K562 (cell line): ENCODE data around the gene CFAP157. TPM values are rescaled to one million over a fixed set of nuclear protein-coding genes. Genes with fewer than 3 reads are reported as not detected.

Source experiments
- CSDE1 ChIP-seq, 2 experiments: fragments of 450-650 bp; IDR thresholded peaks; 2 replicates each; pipeline ENCODE4 v1.6.1; 2016; ENCODE audit warnings: mild to moderate bottlenecking in 1 of 2
- DACH1 ChIP-seq: fragments of 450-650 bp; IDR thresholded peaks from 2 replicates; pipeline ENCODE4 v1.6.1; 2018; ENCODE audit not compliant: partially characterized antibody
- E2F6 ChIP-seq, 2 experiments: IDR thresholded peaks; 2 replicates each; pipeline ENCODE4 v1.6.1; 2011; ENCODE audit warnings: borderline replicate concordance in 1 of 2, control low read depth in 1 of 2, low read depth in 1 of 2, low read length in 1 of 2, mild to moderate bottlenecking in 1 of 2, mixed read lengths in 1 of 2, moderate library complexity in 1 of 2; ENCODE audit not compliant: insufficient read depth in 1 of 2, insufficient read length in 1 of 2, poor library complexity in 1 of 2, severe bottlenecking in 1 of 2; ENCODE audit errors: extremely low read depth in 1 of 2
- ETV6 ChIP-seq, 3 experiments: fragments of 150-350 bp in 1 of 3; sonication (generic) in 1 of 3; formaldehyde crosslinking in 1 of 3; IDR thresholded peaks; 2 replicates each; pipeline versions ENCODE4 v1.6.1 to v1.8.0; 2014 to 2022; ENCODE audit warnings: borderline replicate concordance in 2 of 3, low read depth in 2 of 3, antibody characterized with exemption in 1 of 3, low read length in 1 of 3, mild to moderate bottlenecking in 1 of 3, missing genetic modification reagents in 1 of 3
- HSF4 ChIP-seq: fragments of 250-450 bp; sonication (Bioruptor Pico); IDR thresholded peaks from 2 replicates; pipeline ENCODE4 v2.1.2; 2022; ENCODE audit warnings: mild to moderate bottlenecking, moderate library complexity, borderline replicate concordance
- NR1H2 ChIP-seq: sonication (generic); formaldehyde crosslinking; IDR thresholded peaks from 2 replicates; pipeline ENCODE4 v1.4.0; 2020; ENCODE audit warnings: mild to moderate bottlenecking, missing genetic modification reagents
- PATZ1 ChIP-seq: fragments of 250-450 bp; sonication (Bioruptor Pico); IDR thresholded peaks from 2 replicates; pipeline ENCODE4 v1.5.0; 2020; ENCODE audit warnings: mild to moderate bottlenecking, borderline replicate concordance
- RBM25 ChIP-seq: fragments of 200-400 bp; formaldehyde crosslinking; IDR thresholded peaks from 2 replicates; pipeline ENCODE4 v1.6.1; 2018; ENCODE audit warnings: low read length, low read depth, moderate library complexity; ENCODE audit not compliant: severe bottlenecking
- SPI1 ChIP-seq: IDR thresholded peaks from 2 replicates; pipeline ENCODE4 v1.6.1; 2011; ENCODE audit warnings: low read depth, low read length, control low read depth, borderline replicate concordance
- THRAP3 ChIP-seq: fragments of 450-650 bp; IDR thresholded peaks from 2 replicates; pipeline ENCODE4 v1.6.1; 2016; ENCODE audit warnings: mild to moderate bottlenecking, inconsistent platforms, borderline replicate concordance
- ZC3H11A ChIP-seq: IDR thresholded peaks from 2 replicates; pipeline ENCODE4 v1.6.1; 2012; ENCODE audit warnings: low read depth, low read length, improper control_type of control experiment
- ZFX ChIP-seq: sonication (generic); formaldehyde crosslinking; IDR thresholded peaks from 2 replicates; pipeline ENCODE4 v1.8.0; 2022; ENCODE audit warnings: mild to moderate bottlenecking, missing genetic modification reagents, moderate library complexity
- ZNF24 ChIP-seq: fragments of 450-650 bp; IDR thresholded peaks from 2 replicates; pipeline ENCODE4 v1.6.1; 2016
- ZNF316 ChIP-seq: fragments of 450-650 bp; IDR thresholded peaks from 2 replicates; pipeline ENCODE4 v1.6.1; 2016
- polyA plus RNA-seq, 8 experiments: library from polyadenylated mRNA; depleted of rRNA in 4 of 8; stranded (reverse) in 5 of 8; unstranded in 3 of 8; fragments of >200 nt; fragmentation: Nextera tagmentation in 2 of 8; fragmentation: Illumina TruSeq in 1 of 8; extraction: Ambion mirVana in 2 of 8; extraction: Trizol in 1 of 8; gene quantifications; 2 replicates each; pipeline versions ENCODE4 v1.2.1 to v1.2.3, GENCODE V29; 2011 to 2014; ENCODE audit warnings: inconsistent platforms in 1 of 8, missing spikeins in 1 of 8
- total RNA-seq, 7 experiments: library from RNA; depleted of rRNA in 6 of 7; stranded (reverse); fragments of >200 nt in 6 of 7; fragmentation: Illumina TruSeq in 2 of 7; extraction: Trizol in 2 of 7; gene quantifications; 2 replicates each; pipeline versions ENCODE4 v1.2.1 to v1.2.3, GENCODE V29; 2011 to 2021; ENCODE audit warnings: low replicate concordance in 1 of 7
- TF ChIP-seq, protein P1 (sequence below): fragments of 250-450 bp; sonication (Bioruptor Pico); IDR thresholded peaks from 2 replicates; pipeline ENCODE4 v1.8.0; 2021; ENCODE audit warnings: moderate library complexity, mild to moderate bottlenecking, inconsistent platforms
- TF ChIP-seq, protein P2 (sequence below): fragments of 250-450 bp; sonication (Bioruptor Pico); IDR thresholded peaks from 2 replicates; pipeline ENCODE4 v1.8.0; 2022; ENCODE audit warnings: inconsistent platforms
- TF ChIP-seq, protein P3 (sequence below): sonication (generic); formaldehyde crosslinking; IDR thresholded peaks from 2 replicates; pipeline ENCODE4 v1.8.1; 2022; ENCODE audit warnings: missing genetic modification reagents

CFAP157 gene
- total and polyA plus RNA-seq, 9 of the 15 experiments (the other 6 are each of a cell fraction or from before 2014, with no cell fraction given), result 0.03 TPM; not detected in 8

GRCh38 chr9:127715470-127716337, 8.9 kb downstream of the CFAP157 start, which contains the start of the genes PTRH1 and TTC16 (continued):
- TF ChIP-seq HSF4 (CRISPR knock-in tag) (no peak), NR1H2 (CRISPR knock-in tag) (no peak), CSDE1 (IDR thresholded peaks at IDR 0.05) (peak in 1 of 2 experiments; percentile 52; a peak in 1 of 4 replicates), PATZ1 (CRISPR knock-in tag) (no peak), ZFX (CRISPR knock-in tag) (peak; percentile 95), ZNF316 (no peak), ETV6 (IDR thresholded peaks at IDR 0.05; ENCODE audit: borderline replicate concordance in 1 of 2, low read depth in 2 of 2, low read length in 1 of 2) (no peak), ETV6 (CRISPR knock-in tag; IDR thresholded peaks at IDR 0.05; ENCODE audit: borderline replicate concordance) (no peak), THRAP3 (no peak), RBM25 (no peak), SPI1 (no peak), ZNF24 (no peak), ZC3H11A (no peak), DACH1 (no peak), E2F6 (IDR thresholded peaks at IDR 0.05; ENCODE audit: borderline replicate concordance in 1 of 2, extremely low read depth in 1 of 2, insufficient read depth in 1 of 2, insufficient read length in 1 of 2, low read depth in 1 of 2, low read length in 1 of 2, poor library complexity in 1 of 2, severe bottlenecking in 1 of 2) (peak; percentile 63 to 71)
- TF ChIP-seq, protein P1, sequence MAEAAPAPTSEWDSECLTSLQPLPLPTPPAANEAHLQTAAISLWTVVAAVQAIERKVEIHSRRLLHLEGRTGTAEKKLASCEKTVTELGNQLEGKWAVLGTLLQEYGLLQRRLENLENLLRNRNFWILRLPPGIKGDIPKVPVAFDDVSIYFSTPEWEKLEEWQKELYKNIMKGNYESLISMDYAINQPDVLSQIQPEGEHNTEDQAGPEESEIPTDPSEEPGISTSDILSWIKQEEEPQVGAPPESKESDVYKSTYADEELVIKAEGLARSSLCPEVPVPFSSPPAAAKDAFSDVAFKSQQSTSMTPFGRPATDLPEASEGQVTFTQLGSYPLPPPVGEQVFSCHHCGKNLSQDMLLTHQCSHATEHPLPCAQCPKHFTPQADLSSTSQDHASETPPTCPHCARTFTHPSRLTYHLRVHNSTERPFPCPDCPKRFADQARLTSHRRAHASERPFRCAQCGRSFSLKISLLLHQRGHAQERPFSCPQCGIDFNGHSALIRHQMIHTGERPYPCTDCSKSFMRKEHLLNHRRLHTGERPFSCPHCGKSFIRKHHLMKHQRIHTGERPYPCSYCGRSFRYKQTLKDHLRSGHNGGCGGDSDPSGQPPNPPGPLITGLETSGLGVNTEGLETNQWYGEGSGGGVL (CRISPR knock-in tag), result no peak
- TF ChIP-seq, protein P2, sequence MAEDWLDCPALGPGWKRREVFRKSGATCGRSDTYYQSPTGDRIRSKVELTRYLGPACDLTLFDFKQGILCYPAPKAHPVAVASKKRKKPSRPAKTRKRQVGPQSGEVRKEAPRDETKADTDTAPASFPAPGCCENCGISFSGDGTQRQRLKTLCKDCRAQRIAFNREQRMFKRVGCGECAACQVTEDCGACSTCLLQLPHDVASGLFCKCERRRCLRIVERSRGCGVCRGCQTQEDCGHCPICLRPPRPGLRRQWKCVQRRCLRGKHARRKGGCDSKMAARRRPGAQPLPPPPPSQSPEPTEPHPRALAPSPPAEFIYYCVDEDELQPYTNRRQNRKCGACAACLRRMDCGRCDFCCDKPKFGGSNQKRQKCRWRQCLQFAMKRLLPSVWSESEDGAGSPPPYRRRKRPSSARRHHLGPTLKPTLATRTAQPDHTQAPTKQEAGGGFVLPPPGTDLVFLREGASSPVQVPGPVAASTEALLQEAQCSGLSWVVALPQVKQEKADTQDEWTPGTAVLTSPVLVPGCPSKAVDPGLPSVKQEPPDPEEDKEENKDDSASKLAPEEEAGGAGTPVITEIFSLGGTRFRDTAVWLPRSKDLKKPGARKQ (CRISPR knock-in tag), result no peak
- TF ChIP-seq, protein P3, sequence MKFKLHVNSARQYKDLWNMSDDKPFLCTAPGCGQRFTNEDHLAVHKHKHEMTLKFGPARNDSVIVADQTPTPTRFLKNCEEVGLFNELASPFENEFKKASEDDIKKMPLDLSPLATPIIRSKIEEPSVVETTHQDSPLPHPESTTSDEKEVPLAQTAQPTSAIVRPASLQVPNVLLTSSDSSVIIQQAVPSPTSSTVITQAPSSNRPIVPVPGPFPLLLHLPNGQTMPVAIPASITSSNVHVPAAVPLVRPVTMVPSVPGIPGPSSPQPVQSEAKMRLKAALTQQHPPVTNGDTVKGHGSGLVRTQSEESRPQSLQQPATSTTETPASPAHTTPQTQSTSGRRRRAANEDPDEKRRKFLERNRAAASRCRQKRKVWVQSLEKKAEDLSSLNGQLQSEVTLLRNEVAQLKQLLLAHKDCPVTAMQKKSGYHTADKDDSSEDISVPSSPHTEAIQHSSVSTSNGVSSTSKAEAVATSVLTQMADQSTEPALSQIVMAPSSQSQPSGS (CRISPR knock-in tag), result peak; percentile 60; the same call in 1 of the 2 replicates
